Measurements from ENCODE around the gene SCAMP1.

Gene SCAMP1

GRCh38 chr5:78362220-78362619, 1.8 kb downstream of the SCAMP1 start:
- TF ChIP-seq, protein P1, sequence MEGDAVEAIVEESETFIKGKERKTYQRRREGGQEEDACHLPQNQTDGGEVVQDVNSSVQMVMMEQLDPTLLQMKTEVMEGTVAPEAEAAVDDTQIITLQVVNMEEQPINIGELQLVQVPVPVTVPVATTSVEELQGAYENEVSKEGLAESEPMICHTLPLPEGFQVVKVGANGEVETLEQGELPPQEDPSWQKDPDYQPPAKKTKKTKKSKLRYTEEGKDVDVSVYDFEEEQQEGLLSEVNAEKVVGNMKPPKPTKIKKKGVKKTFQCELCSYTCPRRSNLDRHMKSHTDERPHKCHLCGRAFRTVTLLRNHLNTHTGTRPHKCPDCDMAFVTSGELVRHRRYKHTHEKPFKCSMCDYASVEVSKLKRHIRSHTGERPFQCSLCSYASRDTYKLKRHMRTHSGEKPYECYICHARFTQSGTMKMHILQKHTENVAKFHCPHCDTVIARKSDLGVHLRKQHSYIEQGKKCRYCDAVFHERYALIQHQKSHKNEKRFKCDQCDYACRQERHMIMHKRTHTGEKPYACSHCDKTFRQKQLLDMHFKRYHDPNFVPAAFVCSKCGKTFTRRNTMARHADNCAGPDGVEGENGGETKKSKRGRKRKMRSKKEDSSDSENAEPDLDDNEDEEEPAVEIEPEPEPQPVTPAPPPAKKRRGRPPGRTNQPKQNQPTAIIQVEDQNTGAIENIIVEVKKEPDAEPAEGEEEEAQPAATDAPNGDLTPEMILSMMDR (IDR thresholded peaks at IDR 0.05; ENCODE audit: low read depth, low read length) = no peak
- Histone ChIP-seq H3K27ac (no peak overlapping the region), H3K27me3 (ENCODE audit: insufficient read depth, low read depth, severe bottlenecking) (no peaks in the 10 kb centered on the region), H3K36me3 (peaks cover 5% of the 10 kb centered on the region), H3K9me3 (ENCODE audit: severe bottlenecking) (no peaks in the 10 kb centered on the region), H3K4me3 (ENCODE audit: low read depth, low read length) (peak overlapping the region; percentile 98)
- DNase-seq = no peak

DNA sequence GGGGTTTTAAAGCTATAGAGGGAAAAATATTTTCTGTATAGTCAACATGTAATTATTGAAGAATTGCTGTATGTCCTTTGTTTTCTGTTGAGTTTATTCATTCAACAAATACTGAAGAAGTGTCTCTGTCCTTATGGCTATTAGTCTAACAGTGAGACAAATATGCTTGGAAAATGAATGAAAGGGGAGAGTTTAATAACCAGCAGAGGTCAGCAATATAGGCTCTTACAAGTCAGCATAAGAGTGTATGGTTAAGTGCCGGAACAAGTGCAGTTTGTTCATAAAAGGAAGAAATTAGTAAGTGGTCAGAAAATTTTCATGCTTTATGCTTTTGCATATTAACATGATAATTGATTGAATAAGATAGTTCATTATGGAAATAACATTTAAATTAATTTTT, 3.6 kb downstream of the SCAMP1 start:
- Histone ChIP-seq H3K36me3 (peaks cover 3% of the 10 kb centered on the region; the same call in 1 of the 2 replicates), H3K9me3 (ENCODE audit: severe bottlenecking) (no peaks in the 10 kb centered on the region), H3K27me3 (ENCODE audit: insufficient read depth, low read depth, severe bottlenecking) (no peaks in the 10 kb centered on the region), H3K27ac (no peak overlapping the region), H3K4me3 (ENCODE audit: low read depth, low read length) (no peak overlapping the region)
- TF ChIP-seq, protein P1 (IDR thresholded peaks at IDR 0.05; ENCODE audit: low read depth, low read length) = no peak
- DNase-seq = no peak

GRCh38 chr5:78367318-78367991, 7.0 kb downstream of the SCAMP1 start:
- DNase-seq = no peak
- Histone ChIP-seq H3K36me3 (no peaks in the 10 kb centered on the region), H3K27me3 (ENCODE audit: insufficient read depth, low read depth, severe bottlenecking) (no peaks in the 10 kb centered on the region), H3K27ac (no peak overlapping the region), H3K4me3 (ENCODE audit: low read depth, low read length) (no peak overlapping the region), H3K9me3 (ENCODE audit: severe bottlenecking) (no peaks in the 10 kb centered on the region)
- TF ChIP-seq, protein P1 (IDR thresholded peaks at IDR 0.05; ENCODE audit: low read depth, low read length) = peak; percentile 26; the same call in 1 of the 2 replicates

- peaks cover 3% of the 10 kb centered on the region; the same call in 1 of the 2 replicates for H3K36me3 ChIP-seq
- no peaks in the 10 kb centered on the region for H3K9me3 ChIP-seq (ENCODE audit: severe bottlenecking)
- no peaks in the 10 kb centered on the region for H3K27me3 ChIP-seq (ENCODE audit: insufficient read depth, low read depth, severe bottlenecking)
- no peak overlapping the region for H3K4me3 ChIP-seq (ENCODE audit: low read depth, low read length)
- DNase-seq = no peak
- no peak overlapping the region for H3K27ac ChIP-seq
- TF ChIP-seq, protein P1 (IDR thresholded peaks at IDR 0.05; ENCODE audit: low read depth, low read length) = no peak
Observed at GRCh38 chr5:78369680-78370079, 9.3 kb downstream of the SCAMP1 start.

DNA sequence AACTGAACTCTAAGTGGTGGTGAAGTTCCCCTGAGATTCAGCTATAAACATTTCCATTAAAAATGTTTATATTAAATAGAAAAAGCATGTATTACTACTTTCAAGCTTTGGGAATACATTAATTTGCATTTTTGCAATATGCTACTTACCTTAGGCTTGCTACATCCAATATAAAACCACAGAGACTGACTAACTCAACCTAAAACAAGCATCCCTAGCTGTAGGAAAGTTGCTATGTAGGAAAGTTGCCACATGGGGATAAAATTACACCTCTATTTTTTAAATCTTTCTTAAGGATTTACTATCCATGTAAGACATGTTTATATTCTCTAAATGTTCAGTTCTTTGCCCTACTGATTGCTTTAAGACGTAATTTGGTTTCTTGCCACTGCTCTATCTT, 12.8 kb downstream of the SCAMP1 start:
- no peaks in the 10 kb centered on the region for H3K9me3 ChIP-seq (ENCODE audit: severe bottlenecking)
- no peak overlapping the region for H3K4me3 ChIP-seq (ENCODE audit: low read depth, low read length)
- TF ChIP-seq, protein P1 (IDR thresholded peaks at IDR 0.05; ENCODE audit: low read depth, low read length) = no peak
- no peak for DNase-seq
- H3K27ac ChIP-seq = no peak overlapping the region
- H3K36me3 ChIP-seq = peaks cover 7% of the 10 kb centered on the region; the same call in 1 of the 2 replicates
- no peaks in the 10 kb centered on the region for H3K27me3 ChIP-seq (ENCODE audit: insufficient read depth, low read depth, severe bottlenecking)

DNA sequence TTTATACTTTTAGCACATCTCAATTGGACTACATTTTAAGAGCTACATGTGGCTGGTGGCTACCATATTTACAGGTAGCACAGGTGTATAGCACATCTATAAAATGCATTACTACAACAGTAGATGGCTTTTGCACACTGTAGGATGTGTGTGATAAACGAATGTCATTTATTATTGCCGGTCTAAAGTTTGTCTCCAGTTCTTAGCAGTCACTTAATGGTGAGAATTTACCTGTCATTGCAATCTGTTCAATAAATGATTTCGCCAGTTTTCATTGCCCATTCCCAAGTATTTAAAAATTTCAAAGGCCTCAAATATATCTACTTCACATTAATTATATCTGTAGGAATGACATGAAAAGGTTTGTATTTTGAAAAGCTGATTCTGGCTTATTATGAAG, 15.9 kb downstream of the SCAMP1 start:
- TF ChIP-seq, protein P1 (IDR thresholded peaks at IDR 0.05; ENCODE audit: low read depth, low read length) = no peak
- Histone ChIP-seq H3K27me3 (ENCODE audit: insufficient read depth, low read depth, severe bottlenecking) (no peaks in the 10 kb centered on the region), H3K9me3 (ENCODE audit: severe bottlenecking) (no peaks in the 10 kb centered on the region), H3K36me3 (peaks cover 7% of the 10 kb centered on the region; the same call in 1 of the 2 replicates), H3K4me3 (ENCODE audit: low read depth, low read length) (no peak overlapping the region), H3K27ac (no peak overlapping the region)
- DNase-seq = no peak
